ENCODE measurements around the gene NCK1.
A peak's percentile ranks its signal among the peaks of the same experiment; 100 is the strongest.

Gene NCK1

DNA sequence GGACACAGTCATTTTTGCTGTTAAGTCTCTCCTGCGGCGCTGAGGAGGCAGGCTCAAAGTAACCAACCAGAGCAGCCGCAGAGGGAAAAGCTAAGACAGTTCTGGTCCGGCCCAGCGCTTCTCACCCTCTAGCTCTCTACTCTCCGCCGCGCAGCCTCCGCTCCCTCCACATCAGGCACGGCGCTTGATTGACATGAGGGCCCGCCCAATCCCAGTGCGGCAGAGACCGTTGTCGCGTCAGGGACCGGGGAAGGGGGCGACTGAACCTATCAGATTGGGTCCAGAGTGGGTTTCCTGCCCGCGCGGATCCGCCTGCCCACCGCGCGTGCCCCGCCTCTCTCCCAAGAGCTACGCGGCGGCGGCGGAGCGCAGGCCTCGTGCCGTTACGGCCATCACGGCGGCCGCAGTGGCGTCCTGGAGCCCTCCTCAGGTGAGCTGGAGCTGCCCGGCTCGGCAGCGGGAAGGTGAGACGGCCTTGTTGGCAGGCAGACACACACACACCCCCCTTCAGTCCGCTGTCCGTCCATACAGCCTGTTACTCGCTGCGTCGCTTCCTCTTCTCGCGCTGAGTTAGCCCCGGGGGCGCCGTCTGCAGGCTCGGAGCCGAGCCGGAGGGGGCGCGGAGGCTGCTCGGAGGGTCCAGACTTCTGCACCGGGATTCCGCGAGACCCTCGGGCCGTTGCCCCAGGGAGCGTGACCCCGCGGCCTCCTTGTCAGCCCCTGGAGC is at the start of gene NCK1:
Gene NCK1, plus strand, starts transcription at position 319 of the 727 bp plus-strand sequence. CDS start 65,794 bp downstream, outside the sequence.
- peak; percentile 100 for DNase-seq

- DNase-seq = peak; percentile 61
These were observed 44.6 kb upstream of the NCK1 start for GRCh38 chr3:136817448-136817847.

DNA sequence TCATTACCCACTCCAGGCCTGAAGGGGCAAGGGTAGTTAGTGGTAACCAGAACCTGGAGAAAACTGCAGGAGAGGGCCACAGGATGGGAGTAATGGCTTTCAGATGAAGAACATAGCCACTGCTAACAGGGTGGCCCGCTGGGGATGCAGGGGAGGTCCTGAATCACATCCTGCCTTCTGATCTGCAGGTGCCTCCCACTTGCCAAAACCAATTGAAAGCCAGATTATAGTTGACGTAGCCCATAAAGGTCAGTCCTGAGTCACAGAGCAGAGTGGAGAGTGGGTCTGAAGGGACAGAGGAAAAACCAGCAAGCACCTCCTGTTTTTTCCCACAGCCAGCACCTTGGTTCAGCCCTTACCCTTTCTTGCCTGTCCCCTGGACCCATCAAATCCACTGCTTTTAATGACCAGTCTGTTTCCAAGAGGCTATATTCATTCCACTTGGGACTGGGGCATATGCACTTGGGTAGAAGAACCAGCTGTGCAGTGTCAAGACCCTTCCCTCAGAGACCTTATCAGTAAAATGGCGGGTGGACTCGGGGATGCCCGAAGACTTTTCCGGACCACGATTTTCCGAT is 43.7 kb upstream of the NCK1 start:
- DNase-seq = peak; percentile 83

DNA sequence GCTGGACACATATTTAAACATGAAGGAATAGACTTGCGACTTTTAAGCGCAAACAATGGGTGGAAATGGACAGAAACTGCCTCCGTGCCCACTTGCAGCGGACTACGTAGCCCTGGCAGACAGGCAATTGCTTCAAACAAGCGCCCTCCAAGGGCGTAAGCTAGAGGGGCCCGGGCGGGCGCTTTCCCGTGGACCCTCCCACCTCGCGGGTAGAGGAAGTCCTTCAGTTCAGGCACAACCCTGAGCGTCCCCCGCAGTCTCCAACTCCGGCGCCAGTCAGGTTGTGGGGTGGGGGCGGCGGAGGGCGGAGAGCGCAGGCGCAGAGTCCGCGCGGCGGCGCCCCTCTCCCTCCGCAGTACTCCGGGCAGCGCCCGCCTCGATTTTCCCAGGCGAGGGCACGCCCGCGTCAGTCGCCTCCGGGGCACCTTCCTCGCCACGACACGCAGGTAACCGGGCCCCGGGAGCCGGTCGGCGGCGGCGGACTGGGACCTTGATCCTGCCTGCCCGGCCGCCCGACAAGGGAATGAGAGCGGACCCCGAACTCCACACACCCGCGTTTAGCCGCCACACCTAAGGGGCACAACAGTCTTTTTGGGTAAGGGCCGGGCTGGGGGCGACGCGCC is 43.1 kb upstream of the NCK1 start, which contains the start of gene SLC35G2:
Gene SLC35G2, plus strand, starts transcription at position 358 of the 623 bp plus-strand sequence. CDS start 35,335 bp downstream, outside the sequence.
- DNase-seq = peak; percentile 89

DNA sequence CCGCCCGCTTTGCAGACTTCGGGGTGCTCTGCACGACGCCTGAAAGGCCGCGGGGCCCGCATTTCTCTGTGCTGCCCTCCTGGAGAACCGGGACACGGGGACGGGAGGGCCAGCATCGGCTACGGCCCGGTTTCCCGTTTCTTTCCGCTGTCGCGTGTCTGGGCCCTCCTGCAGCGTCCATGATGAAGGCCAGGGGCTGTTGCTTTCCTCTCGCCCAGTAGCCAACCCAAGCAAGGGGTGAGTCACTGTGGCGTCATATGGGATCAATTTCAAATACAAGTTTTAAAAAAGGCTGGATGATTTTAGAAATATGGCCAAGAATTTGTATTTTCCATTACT is 42.6 kb upstream of the NCK1 start:
- DNase-seq = peak; percentile 73

GRCh38 chr3:136819731-136820679 is 42.0 kb upstream of the NCK1 start:
- peak; percentile 87 for DNase-seq

DNA sequence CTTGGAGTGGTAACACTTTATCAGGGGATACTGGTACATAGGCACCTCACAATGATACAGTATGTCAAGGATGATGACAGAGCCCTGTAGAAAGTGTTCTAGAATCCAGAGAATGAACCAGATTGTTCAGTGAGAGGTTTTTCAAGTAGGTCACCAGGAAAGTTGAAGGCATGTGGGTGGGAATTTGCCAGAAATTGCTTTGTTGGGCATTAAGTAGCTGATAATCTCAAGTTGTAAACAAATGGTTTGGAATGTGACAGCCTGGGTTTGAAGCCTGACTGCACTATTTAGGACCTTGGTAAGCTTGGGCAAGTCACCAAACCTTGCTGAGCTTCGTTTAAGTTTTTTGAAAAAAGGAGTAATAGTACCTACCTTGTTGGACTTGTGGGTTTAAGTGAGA is 30.5 kb upstream of the NCK1 start:
- no peak for DNase-seq

DNA sequence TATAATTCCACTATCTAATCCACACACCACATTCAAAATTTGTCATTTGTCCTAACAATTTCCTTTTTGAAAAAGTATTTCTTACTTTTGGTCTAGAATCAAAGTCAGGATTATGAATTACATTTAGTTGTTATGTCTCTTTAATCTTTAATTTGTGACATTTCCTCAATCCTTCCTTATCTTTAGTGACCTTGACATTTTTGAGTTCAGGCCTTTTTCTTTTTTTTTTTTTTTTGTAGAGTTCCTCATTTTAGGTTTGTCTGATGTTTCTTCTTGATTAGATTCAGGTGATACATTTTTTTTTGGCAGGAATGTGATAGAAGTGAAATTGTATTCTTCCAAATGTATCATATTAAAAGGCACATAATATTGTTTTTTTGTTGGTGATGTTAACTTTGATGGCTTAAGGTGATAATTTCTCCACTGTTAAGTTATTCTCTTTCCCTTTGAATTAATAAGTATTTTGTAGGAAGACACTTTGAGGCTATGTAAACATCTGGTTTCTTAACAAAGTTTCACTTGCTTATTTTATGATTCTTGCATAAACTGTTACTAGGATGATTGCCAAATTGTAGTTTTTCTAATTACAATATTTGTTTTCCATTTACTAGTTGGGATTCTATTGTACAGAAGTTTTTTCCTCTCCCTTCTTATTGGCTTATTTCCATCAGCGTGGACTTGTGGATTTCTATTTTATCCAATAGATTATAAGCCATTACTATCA is 26.8 kb upstream of the NCK1 start:
- DNase-seq = no peak

GRCh38 chr3:136835813-136836510 is 26.0 kb upstream of the NCK1 start:
- no peak for DNase-seq

GRCh38 chr3:136836511-136837156 is 25.4 kb upstream of the NCK1 start:
- no peak for DNase-seq

DNA sequence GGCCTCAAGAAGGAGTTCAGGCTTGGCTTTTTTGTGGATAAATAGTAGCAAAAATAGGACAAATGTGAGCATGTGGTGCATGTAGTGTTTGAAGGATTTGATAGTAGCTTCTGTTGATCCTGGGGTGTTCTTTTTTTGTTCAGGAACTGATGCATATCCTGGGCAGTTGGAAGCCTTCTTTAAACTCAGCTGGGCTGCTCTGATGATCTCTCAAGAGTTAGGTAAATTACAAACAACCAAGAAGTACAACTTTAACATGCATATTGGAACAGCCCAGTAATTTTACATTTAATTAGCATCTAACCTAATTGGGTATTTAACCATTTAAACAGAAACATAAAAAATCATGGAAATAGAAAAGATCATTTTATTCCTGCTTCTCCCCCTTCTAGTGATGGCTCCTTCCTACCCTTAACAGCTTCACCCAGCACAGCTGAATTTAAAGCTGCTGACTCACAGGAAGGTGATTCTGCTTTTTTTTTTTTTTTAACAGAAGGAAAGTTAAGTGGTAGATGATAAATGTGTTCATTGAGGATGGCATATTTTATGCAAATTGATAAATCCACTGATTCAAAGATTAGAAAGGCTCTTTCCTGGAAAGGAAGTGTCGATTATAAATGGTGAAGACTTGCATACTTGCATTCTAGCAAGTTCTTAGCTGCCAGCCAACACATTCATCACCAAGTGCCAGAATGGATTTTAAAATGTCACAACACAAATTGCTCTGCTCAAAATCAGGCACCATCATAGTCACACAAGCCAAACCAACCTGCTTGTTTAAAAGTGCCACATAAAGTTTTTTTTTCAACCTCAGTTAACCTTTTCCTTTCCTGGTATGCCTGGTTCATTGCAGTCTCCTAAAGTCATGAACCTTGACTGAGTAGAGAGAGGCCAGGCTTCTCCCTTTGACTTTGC is 23.1 kb upstream of the NCK1 start:
- DNase-seq = no peak

GRCh38 chr3:136839556-136839931 is 22.5 kb upstream of the NCK1 start:
- DNase-seq = no peak

- DNase-seq = no peak
These were observed 21.8 kb upstream of the NCK1 start for GRCh38 chr3:136840252-136840651.

- DNase-seq = no peak
These were observed 19.7 kb upstream of the NCK1 start for GRCh38 chr3:136842294-136842693.

DNA sequence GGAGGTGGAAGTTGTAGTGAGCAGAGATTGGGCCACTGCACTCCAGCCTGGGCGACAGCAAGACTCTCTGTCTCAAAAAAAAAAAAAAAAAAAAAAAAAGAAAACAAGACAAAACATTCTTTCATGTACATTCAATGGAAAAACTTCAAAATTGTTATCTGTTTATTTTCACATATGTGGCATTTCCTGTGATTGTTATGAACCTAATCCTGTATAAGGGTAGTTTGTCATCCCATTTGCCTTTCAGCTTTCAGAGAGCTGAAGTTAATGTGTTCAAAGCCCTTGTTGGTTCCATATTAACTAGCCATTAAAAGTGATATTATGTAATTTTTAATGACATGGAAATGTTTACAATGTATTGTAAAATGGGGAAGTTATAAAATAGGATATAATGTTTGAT is 17.3 kb upstream of the NCK1 start:
- DNase-seq = no peak

DNA sequence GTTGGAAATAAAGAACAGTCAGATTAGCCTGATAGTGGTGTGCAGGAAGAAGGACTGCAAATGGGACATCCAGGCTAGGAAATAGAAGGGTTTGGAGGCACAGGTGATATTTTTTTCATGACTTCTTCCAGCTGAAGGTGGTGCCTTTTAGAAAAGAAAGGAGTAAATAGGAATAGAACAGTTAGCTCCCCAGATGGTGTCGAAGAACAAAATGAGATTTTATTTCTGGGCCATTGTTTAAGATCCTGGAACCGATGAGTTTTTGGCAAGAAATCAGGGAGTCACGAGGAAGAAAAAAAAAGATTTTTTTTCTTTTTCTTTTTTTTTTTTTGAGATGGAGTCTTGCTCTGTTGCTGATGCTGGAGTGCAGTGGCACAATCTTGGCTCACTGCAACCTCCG is 9.8 kb upstream of the NCK1 start:
- DNase-seq = no peak

DNA sequence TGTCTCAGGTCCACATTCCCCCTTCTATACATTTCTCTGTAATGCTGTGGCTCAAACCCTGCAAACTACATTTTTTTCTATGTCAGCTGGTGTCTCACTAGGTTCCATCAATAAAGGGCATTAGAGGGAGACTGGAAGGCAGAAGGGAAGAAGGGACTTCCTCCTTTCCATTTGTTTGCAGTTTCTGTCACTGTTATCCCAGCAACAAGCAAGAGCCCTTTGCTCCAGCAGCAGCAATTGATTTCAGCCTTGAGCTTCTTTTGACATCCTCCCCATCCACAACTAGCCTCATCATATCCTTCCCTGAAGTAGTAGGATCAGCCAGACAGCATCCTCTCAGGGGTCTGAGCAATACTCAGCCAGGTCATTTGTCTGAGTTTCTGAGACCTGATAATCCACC is 5.3 kb upstream of the NCK1 start:
- DNase-seq = no peak

GRCh38 chr3:136858381-136858780 is 3.6 kb upstream of the NCK1 start:
- DNase-seq = peak; percentile 57

DNA sequence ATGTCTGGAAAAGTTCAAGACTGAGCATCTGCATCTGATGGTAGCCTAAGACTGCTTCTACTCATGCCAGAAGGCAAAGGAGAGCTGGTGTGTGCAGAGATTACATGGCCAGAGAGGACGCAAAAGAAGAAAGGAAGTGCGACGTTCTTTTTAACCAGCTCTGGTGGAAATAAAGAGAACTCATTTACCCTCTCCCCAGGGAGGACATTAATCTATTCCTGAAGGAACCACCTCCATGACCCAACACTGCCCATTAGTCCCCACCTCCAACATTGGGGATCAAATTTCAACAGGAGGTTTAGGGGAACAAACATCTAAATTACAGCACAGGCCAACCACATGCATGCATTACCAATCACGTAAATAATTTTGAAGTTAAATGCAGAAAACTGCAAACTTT is 1.5 kb upstream of the NCK1 start:
- DNase-seq = no peak
